Adipocyte (in vitro differentiated cells): ENCODE results near the gene SUSD5.

Experiments
- DNase-seq: peaks from one replicate; pipeline ENCODE4 v3.0.0-alpha.2; 2015; ENCODE audit warnings: low read depth
- H3K27me3 ChIP-seq: replicated peaks from 2 replicates; pipeline ENCODE4 v1.7.0; 2013; ENCODE audit warnings: mild to moderate bottlenecking, low read length, moderate library complexity; ENCODE audit not compliant: control insufficient read depth, insufficient read depth
- H3K36me3 ChIP-seq: 2 replicates; pipeline ENCODE4 v1.7.0; 2013; ENCODE audit warnings: low read length, mild to moderate bottlenecking, moderate library complexity; ENCODE audit not compliant: control insufficient read depth, insufficient read depth, severe bottlenecking
- H3K4me1 ChIP-seq: 2 replicates; pipeline ENCODE4 v1.7.0; 2013; ENCODE audit warnings: mild to moderate bottlenecking, low read length, moderate library complexity; ENCODE audit not compliant: control insufficient read depth, insufficient read depth
- H3K4me3 ChIP-seq: 2 replicates; pipeline ENCODE4 v1.7.0; 2013; ENCODE audit warnings: mild to moderate bottlenecking, low read length, moderate library complexity
- H3K9ac ChIP-seq: 2 replicates; pipeline ENCODE4 v1.7.0; 2013; ENCODE audit warnings: mild to moderate bottlenecking, low read length, moderate library complexity
- H3K9me3 ChIP-seq: 2 replicates; pipeline ENCODE4 v1.7.0; 2013; ENCODE audit warnings: mild to moderate bottlenecking, low read length, moderate library complexity; ENCODE audit not compliant: control insufficient read depth

Gene SUSD5

GRCh38 chr3:33134026-33134625 lies 84.5 kb downstream of the SUSD5 start:
- peak; percentile 49 for DNase-seq
- Histone ChIP-seq H3K36me3 (peaks cover 79% of the 10 kb centered on the region), H3K9me3 (no peaks in the 10 kb centered on the region), H3K4me3 (no peak overlapping the region), H3K9ac (no peak overlapping the region), H3K27me3 (no peaks in the 10 kb centered on the region), H3K4me1 (peaks cover 2% of the 10 kb centered on the region)

- peaks cover 11% of the 10 kb centered on the region for H3K4me1 ChIP-seq
- peaks cover 69% of the 10 kb centered on the region for H3K36me3 ChIP-seq
- H3K27me3 ChIP-seq = no peaks in the 10 kb centered on the region
- no peaks in the 10 kb centered on the region for H3K9me3 ChIP-seq
- no peak overlapping the region for H3K4me3 ChIP-seq
- no peak for DNase-seq
- no peak overlapping the region for H3K9ac ChIP-seq
Observed at GRCh38 chr3:33132019-33132360, 86.6 kb downstream of the SUSD5 start.

- no peak overlapping the region for H3K4me3 ChIP-seq
- peaks cover 69% of the 10 kb centered on the region for H3K36me3 ChIP-seq
- DNase-seq = peak; percentile 85
- no peak overlapping the region for H3K9ac ChIP-seq
- no peaks in the 10 kb centered on the region for H3K27me3 ChIP-seq
- no peaks in the 10 kb centered on the region for H3K9me3 ChIP-seq
- H3K4me1 ChIP-seq = peaks cover 11% of the 10 kb centered on the region
Observed at GRCh38 chr3:33131331-33132018, 87.1 kb downstream of the SUSD5 start.

GRCh38 chr3:33130144-33130543 lies 88.5 kb downstream of the SUSD5 start:
- no peaks in the 10 kb centered on the region for H3K27me3 ChIP-seq
- H3K4me3 ChIP-seq = no peak overlapping the region
- peaks cover 69% of the 10 kb centered on the region for H3K36me3 ChIP-seq
- peaks cover 11% of the 10 kb centered on the region for H3K4me1 ChIP-seq
- no peak for DNase-seq
- no peak overlapping the region for H3K9ac ChIP-seq
- H3K9me3 ChIP-seq = no peaks in the 10 kb centered on the region

- Histone ChIP-seq H3K36me3 (peaks cover 67% of the 10 kb centered on the region), H3K9me3 (no peaks in the 10 kb centered on the region), H3K27me3 (no peaks in the 10 kb centered on the region), H3K4me1 (peaks cover 18% of the 10 kb centered on the region), H3K9ac (no peak overlapping the region), H3K4me3 (no peak overlapping the region)
- DNase-seq = peak; percentile 29
Observed at GRCh38 chr3:33128706-33129105, 89.9 kb downstream of the SUSD5 start.

- no peak for DNase-seq
- H3K27me3 ChIP-seq = no peaks in the 10 kb centered on the region
- no peak overlapping the region for H3K4me3 ChIP-seq
- H3K9ac ChIP-seq = no peak overlapping the region
- H3K4me1 ChIP-seq = peaks cover 29% of the 10 kb centered on the region
- no peaks in the 10 kb centered on the region for H3K9me3 ChIP-seq
- H3K36me3 ChIP-seq = peaks cover 54% of the 10 kb centered on the region
Observed at GRCh38 chr3:33125840-33126239, 92.8 kb downstream of the SUSD5 start.

- peaks cover 41% of the 10 kb centered on the region for H3K4me1 ChIP-seq
- peaks cover 47% of the 10 kb centered on the region for H3K36me3 ChIP-seq
- H3K9me3 ChIP-seq = no peaks in the 10 kb centered on the region
- H3K4me3 ChIP-seq = no peak overlapping the region
- no peak for DNase-seq
- H3K9ac ChIP-seq = no peak overlapping the region
- no peaks in the 10 kb centered on the region for H3K27me3 ChIP-seq
Observed at GRCh38 chr3:33124638-33125037, 94.0 kb downstream of the SUSD5 start.

- Histone ChIP-seq H3K9me3 (no peaks in the 10 kb centered on the region), H3K4me1 (peaks cover 41% of the 10 kb centered on the region), H3K4me3 (no peak overlapping the region), H3K9ac (no peak overlapping the region), H3K36me3 (peaks cover 47% of the 10 kb centered on the region), H3K27me3 (no peaks in the 10 kb centered on the region)
- DNase-seq = no peak
Observed at GRCh38 chr3:33122991-33123390, 95.6 kb downstream of the SUSD5 start.

GRCh38 chr3:33119891-33120290 lies 98.7 kb downstream of the SUSD5 start:
- no peak for DNase-seq
- no peaks in the 10 kb centered on the region for H3K27me3 ChIP-seq
- H3K4me1 ChIP-seq = peaks cover 57% of the 10 kb centered on the region
- H3K36me3 ChIP-seq = peaks cover 29% of the 10 kb centered on the region
- peak overlapping the region; percentile 11 for H3K9ac ChIP-seq
- H3K9me3 ChIP-seq = no peaks in the 10 kb centered on the region
- H3K4me3 ChIP-seq = peak overlapping the region; percentile 33

GRCh38 chr3:33117461-33117860 lies 101.1 kb downstream of the SUSD5 start:
- Histone ChIP-seq H3K9ac (no peak overlapping the region), H3K4me3 (no peak overlapping the region), H3K36me3 (peaks cover 17% of the 10 kb centered on the region), H3K9me3 (no peaks in the 10 kb centered on the region), H3K27me3 (no peaks in the 10 kb centered on the region), H3K4me1 (peaks cover 56% of the 10 kb centered on the region)
- DNase-seq = no peak

GRCh38 chr3:33115024-33115768 lies 103.4 kb downstream of the SUSD5 start:
- peaks cover 4% of the 10 kb centered on the region for H3K36me3 ChIP-seq
- peak; percentile 92 for DNase-seq

More at GRCh38 chr3:33115024-33115768, 103.4 kb downstream of the SUSD5 start:
- Histone ChIP-seq H3K4me1 (peaks cover 37% of the 10 kb centered on the region), H3K4me3 (peak overlapping the region; percentile 92), H3K9ac (peak overlapping the region; percentile 98), H3K9me3 (no peaks in the 10 kb centered on the region), H3K27me3 (no peaks in the 10 kb centered on the region)
